ENCODE data around the gene DCST1.
"Not testable (repeated sequence)": the region's sequence is repeated elsewhere in the genome, so short reads cannot be mapped to it uniquely, and the experiment has no call there.

DCST1 gene, protein sequence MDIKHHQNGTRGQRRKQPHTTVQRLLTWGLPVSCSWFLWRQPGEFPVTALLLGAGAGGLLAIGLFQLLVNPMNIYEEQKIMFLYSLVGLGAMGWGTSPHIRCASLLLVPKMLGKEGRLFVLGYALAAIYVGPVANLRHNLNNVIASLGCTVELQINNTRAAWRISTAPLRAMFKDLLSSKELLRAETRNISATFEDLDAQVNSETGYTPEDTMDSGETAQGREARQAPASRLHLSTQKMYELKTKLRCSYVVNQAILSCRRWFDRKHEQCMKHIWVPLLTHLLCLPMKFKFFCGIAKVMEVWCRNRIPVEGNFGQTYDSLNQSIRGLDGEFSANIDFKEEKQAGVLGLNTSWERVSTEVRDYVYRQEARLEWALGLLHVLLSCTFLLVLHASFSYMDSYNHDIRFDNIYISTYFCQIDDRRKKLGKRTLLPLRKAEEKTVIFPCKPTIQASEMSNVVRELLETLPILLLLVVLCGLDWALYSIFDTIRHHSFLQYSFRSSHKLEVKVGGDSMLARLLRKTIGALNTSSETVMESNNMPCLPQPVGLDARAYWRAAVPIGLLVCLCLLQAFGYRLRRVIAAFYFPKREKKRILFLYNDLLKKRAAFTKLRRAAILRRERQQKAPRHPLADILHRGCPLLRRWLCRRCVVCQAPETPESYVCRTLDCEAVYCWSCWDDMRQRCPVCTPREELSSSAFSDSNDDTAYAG

DNA sequence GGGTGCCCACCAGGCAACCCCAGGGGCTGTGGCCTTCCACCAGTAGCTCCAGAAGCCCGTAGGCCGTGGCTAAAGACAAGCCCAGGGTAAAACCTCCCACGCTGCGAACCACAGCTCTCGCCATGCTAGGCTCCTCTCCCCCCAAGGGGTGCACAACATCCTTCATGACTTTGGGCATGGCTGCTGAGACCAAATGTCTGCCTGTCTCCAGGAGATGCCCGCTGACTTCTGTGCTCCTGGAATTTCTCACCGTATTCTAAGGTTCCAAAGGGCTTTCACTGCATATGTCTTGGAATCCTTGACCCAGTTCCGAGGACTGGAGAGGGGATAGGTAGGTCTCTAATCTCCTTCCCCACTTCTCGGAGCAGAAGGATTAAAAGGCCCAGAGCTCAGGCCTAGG, at the start of gene DCST1, which contains the start of gene DCST2:
Gene DCST1, plus strand, starts transcription at position 301 of the 400 bp plus-strand sequence. CDS start 213 bp downstream, outside the sequence.
Gene DCST2, minus strand, starts transcription at position 258 of the 400 bp plus-strand sequence. Its CDS starts 80 bp downstream, at position 178.
- no peak for DNase-seq

- not testable (repeated sequence) for DNase-seq
Measured at GRCh38 chr1:154986736-154987135, 46.9 kb upstream of the DCST1 start.

DNA sequence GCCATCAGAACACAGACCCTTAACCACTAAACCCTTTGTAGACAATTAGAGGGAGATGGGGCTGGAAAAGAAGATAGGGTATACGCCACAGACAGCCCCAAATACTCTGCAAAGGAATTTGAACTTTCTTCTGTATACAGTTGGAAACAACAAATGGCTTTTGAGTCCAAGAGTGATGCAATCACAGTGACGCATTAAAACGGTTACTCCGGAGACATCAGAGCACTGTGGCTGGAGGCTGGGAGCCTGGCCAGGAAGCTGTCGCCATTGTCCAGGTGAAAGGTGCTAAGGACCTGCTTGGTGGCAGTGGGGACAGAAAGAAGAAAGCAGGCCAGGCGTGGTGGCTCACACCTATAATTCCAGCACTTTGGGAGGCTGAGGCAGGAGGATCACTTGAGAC, 46.3 kb upstream of the DCST1 start:
- no peak for DNase-seq

DNA sequence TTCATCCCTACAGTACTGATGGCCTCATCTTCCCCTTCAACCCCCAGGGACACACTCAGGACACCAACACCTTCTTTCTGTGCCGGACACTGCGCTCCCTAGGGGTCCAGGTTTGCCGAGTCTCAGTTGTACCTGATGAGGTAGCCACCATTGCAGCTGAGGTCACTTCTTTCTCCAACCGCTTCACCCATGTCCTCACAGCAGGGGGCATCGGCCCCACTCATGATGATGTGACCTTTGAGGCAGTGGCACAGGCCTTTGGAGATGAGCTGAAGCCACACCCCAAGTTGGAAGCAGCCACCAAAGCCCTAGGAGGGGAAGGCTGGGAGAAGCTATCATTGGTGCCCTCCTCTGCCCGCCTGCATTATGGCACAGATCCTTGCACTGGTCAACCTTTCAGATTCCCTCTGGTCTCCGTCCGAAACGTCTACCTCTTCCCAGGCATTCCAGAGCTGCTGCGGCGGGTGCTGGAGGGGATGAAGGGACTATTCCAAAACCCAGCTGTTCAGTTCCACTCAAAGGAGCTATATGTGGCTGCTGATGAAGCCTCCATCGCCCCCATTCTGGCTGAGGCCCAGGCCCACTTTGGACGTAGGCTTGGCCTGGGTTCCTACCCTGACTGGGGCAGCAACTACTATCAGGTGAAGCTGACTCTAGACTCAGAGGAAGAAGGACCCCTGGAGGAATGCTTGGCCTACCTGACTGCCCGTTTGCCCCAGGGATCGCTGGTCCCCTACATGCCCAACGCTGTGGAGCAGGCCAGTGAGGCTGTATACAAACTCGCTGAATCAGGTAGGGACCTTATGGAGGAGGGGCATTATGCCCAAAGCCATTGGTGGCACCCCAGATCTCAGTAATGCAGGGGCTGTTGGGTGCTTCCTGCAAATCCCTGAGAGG, 45.3 kb upstream of the DCST1 start:
- DNase-seq, result no peak

GRCh38 chr1:154989195-154989860, 44.3 kb upstream of the DCST1 start:
- DNase-seq, result no peak

GRCh38 chr1:154990276-154990675, 43.3 kb upstream of the DCST1 start:
- no peak for DNase-seq

DNA sequence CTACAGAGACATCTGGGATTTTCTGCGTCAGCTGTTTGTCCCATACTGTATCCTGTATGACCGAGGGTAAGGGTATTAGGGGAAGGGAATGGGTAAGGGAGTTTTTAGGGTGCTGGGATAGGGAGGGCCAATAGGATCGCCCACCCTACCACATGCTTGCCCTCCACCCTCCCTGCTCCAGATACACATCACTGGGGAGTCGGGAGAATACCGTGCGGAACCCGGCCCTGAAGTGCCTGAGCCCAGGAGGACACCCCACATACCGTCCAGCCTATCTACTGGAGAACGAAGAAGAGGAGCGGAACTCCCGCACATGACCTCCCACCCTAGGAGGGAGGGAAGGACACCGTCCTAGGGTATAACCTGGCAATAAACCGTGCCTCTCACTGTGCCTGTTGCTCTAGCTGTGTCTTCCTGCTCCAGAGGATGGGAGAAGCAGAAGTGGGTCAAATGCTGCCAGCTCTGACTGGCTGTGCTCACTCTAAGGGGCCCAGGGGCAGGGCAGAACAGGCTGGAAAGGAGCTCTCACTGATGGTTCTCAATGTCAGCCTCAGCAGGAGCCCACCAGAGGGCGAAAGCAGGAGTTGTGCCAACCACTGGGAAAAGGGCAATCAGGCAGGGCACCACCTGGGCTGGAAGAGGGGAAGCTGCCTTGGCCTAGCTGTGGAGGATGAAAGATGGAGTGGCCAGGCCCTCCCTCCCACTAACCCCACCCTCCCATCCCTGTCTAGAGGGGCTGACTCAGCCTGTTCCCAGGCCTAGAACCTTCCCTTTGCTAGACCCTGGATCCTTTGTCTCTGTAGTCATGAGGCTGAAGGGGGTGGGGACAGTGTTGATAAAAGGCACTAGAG, 40.7 kb upstream of the DCST1 start:
- DNase-seq, result no peak

DNA sequence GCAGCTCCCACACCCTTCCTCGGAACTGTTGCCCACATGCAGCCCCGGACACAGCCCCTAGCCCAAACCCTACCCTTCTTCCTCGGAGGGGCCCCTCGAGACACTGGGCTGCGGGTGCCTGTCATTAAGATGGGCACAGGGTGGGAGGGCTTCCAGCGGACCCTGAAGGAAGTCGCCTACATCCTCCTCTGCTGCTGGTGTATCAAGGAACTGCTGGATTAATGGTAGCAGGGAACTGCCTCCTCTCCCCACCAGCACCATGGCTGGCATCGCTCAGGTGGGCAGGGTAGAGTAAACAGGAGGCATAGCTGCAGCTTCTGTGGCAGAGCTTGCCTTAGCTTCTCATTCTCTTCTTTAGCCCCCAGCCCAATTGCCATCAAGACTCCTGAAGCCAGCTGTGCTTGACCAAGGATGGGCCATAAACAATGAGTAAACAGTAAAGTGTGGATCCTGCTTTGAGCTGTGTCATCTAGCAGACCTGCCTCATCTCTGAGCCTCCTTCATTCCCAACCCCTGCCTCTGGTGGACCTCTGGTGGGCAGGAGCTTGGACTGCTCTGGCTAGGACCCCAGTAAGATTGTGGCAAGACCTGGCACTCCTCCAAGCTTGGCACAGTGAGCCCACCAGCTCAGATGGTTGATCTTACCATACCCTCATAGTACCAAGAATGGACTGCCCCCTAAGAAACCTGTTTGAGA, 39.9 kb upstream of the DCST1 start, which contains the start of gene LENEP:
Gene LENEP, plus strand, starts transcription at position 15 of the 697 bp plus-strand sequence. Its CDS starts 22 bp downstream, at position 37.
- DNase-seq, result no peak

DNA sequence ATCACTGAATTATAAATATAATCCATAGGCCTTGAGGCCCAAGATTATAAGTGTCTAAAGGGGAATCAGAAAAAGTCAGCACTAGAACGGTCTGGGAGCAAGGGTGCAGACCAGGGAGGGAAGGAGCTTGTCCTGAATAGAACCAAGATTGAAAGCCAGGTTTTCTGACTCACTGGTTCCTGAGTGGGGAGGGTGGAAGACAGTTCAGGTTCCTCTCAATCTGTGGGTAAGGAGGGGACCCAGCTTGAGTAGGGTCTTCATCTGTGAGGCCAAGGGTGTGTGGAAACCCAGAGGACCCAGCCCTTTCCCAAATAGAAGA, 39.4 kb upstream of the DCST1 start:
- DNase-seq, result no peak

GRCh38 chr1:154994591-154994990, 39.0 kb upstream of the DCST1 start:
- no peak for DNase-seq

DNA sequence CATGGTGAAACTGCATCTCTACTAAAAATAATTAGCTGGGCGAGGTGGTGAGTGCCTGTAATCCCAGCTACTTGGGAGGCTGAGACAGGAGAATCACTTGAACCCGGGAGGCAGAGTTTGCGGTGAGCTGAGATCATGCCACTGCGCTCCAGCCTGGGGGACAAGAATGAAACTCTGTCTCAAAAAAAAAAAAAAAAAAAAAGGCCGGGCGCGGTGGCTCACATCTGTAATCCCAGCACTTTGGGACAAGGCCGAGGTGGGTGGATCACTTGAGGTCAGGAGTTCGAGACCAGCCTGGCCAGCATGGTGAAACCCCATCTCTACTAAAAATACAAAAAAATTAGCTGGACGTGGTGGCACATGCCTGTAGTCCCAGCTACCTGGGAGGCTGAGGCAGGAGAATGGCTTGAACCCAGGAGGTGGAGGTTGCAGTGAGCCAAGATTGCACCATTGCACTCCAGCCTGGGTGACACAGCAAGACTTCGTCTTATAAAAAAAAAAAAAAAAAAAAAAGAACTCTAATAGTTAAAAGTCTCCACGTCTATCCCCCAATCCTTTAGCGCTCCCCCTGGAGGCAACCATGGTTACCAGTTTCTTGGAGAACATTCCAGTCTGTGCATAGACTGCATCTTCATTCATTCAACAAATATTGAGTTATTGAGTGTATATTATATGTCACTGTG, 38.2 kb upstream of the DCST1 start:
- DNase-seq, result not testable (repeated sequence)

DNA sequence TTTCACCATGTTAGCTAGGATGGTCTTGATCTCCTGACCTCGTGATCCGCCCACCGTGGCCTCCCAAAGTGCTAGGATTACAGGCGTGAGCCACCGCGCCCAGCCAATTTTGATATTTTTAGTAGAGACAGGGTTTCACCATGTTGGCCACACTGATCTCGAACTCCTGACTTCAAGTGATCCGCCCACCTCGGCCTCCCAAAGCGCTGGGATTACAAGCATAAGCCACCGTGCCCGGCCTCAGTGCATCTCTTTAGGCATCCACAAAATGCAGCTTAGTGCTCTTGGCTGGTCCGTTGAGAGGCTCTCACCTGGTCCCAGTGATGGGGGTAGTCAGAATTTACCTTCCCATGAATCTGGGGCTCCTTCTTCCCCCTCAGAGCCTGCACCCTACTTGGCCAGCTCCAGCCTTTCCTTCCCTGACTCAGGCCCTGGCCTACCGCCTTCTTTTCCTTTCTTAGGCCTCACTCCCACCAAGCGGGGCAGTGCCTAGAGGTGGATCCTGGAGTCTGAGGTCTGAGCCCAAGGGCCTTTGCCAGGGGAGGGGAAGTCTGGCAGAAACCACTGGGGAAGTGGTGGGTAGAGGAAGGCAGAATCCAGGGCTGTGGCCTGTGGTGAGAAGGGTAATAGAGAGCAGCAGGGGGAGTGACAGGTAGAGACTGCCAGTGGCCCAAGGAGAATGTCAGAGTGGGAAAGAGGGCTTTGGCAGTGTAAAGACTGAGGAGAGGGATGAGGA, 36.5 kb upstream of the DCST1 start:
- no peak for DNase-seq

DNA sequence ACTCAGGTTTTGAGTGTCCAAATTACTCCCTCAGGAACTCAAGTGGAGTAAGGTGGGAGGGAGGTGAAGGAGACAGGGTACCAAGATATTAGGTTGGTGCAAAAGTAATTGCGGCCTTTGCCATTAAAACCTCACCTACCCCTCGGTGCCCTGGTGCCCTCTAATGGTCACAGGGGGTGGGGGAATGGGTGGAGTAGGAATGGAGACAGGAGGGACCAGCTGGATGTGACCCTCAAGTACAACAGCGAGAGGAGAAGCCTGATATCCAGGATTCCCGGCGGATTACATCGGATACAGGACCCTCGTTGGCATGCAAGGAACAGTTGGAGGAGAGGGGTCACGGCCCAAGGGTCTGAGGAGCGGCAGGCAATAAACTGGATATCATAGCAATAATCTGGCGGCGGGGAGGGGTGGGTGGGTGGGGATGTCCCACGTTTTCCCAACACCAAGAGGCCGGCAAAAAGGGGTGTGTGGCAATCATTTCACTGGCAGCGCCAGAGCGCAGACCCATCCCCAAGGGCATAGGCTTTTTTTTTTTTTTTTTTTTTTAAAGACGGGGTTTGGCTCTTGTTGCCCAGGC, 35.3 kb upstream of the DCST1 start:
- no peak for DNase-seq

GRCh38 chr1:154998818-154999570, 34.6 kb upstream of the DCST1 start:
- peak; percentile 76 for DNase-seq

DNA sequence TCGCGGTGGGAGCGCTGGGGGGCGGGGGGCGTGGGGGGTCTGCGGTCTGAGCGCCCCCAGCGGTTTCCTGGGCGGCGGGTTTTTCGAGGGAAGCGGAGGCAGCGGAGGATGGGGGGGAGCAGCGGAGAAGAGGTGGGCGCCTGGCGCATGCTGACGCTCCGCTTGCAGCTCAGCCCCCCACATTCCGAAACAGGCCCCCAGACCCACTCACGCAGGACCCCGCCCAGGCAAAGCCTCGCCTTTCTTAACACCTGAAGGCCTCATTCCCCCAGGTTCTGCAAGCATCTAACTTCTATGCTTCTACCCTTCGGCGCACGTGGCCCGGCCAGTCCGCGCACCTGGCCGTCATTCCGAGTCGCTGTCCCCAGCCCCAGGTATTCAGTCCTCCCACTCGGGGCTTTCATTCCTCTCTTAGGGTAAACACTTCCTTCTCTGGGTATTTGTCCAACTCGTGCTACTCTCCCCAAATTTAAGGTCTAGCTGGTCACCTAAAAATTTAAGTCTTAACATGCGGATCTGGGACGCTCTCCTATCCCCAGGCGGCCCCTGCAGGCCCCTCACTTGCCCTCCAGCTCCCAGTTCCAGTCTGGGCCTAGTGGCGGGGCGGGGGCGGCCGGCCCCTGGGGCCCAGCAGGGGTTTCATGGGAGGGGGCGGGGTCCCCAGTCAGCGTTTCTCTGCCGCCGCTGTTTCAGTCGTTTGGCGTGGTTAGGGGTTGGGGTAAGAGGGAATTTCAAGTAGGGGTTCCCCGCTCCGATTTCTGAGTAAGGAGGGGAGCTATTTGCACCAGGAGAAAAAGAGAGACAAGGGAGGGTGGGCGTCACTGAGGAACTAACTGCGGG, 33.8 kb upstream of the DCST1 start:
- DNase-seq, result peak; percentile 66

DNA sequence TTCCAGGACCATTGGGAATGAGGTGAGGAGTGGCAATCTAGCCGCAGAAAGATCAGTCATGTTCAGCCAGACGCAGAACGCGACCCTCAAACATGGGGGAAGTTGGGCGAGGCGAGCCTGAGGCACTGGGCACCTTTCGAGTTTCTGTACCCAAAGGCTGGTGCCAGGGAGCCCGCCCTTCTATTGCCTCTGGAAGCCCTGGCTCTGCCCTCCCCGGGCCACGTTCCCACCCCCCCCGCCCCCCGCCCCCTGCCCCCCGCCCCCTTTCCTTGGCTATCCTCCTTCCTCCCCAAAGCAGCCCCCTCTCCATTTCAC, 33.3 kb upstream of the DCST1 start:
- no peak for DNase-seq

DNA sequence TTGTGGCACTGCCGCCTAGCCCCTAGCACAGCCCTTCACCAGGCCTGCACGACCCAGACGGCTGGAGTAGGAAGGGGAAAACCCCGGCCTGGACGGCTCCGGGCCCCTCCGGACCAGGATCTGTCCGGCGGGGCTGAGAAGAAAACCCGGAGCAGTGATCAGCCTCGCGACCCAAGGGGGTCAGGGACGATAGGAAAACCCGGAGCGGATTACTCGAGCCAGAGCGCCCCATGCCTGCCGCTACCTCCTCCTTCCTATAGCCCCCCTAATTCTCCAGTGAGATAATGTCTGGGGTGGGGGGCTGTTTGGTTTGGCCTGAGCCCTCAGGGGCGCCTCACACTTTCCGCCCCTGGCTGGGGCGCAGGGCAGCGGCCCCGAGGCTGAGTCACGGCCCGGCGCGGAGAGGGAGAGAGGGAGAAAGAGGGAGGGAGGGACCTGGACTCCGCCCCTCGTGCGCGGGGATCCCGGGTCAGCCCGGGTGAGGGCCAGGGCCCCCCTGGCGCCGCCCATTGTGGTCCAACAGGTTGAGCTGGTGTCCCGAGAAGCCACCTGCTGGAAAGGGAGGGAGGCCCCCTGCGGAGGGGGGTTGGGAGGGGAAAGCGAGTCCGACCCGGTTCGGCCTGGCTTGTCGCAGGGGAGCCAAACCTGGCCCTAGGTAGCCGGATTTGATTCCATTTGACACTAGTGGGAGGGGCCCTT, 32.7 kb upstream of the DCST1 start:
- peak; percentile 82 for DNase-seq
